ENCODE data around the gene AKT1. TPM values are rescaled to one million over a fixed set of nuclear protein-coding genes. Genes with fewer than 3 reads are reported as not detected.
"Not testable (repeated sequence)": the region's sequence is repeated elsewhere in the genome, so short reads cannot be mapped to it uniquely, and the experiment has no call there.

AKT1 gene
- total RNA-seq, 4 donors from 2014 or later: 44.4 to 70.4 (median 57.0) TPM

DNA sequence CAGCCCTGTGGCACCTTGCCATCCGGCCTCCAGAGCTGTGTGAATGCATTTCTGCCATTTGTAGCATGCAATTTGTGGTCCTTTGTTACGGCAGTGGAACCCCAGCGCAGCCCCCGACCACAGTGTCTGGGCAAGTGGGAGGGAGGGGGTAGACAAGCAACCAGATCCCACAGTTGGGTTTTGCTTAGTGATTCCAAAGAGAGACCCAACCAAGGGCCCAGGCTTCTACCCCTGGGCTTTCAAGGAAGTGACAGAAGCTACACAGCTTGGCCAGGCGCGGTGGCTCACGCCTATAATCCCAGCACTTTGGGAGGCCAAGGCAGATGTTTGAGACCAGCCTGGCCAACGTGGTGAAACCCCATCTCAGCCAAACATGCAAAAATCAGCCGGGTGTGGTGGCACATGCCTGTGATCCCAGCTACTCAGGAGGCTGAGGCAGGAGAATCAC, 23.2 kb upstream of the AKT1 start:
- no peak for TF ChIP-seq POLR2A (IDR thresholded peaks at IDR 0.05)
- TF ChIP-seq, protein P1, sequence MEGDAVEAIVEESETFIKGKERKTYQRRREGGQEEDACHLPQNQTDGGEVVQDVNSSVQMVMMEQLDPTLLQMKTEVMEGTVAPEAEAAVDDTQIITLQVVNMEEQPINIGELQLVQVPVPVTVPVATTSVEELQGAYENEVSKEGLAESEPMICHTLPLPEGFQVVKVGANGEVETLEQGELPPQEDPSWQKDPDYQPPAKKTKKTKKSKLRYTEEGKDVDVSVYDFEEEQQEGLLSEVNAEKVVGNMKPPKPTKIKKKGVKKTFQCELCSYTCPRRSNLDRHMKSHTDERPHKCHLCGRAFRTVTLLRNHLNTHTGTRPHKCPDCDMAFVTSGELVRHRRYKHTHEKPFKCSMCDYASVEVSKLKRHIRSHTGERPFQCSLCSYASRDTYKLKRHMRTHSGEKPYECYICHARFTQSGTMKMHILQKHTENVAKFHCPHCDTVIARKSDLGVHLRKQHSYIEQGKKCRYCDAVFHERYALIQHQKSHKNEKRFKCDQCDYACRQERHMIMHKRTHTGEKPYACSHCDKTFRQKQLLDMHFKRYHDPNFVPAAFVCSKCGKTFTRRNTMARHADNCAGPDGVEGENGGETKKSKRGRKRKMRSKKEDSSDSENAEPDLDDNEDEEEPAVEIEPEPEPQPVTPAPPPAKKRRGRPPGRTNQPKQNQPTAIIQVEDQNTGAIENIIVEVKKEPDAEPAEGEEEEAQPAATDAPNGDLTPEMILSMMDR (IDR thresholded peaks at IDR 0.05 in 4 of 5, conservative IDR thresholded peaks at IDR 0.05 in 1 of 5): no peak
- peaks cover 27 to 28% of the 10 kb centered on the region in 2 donors for H3K4me1 ChIP-seq
- in situ Hi-C loops (cut with MboI; ENCODE audit: low sequenced_read_pairs in 4 of 4) (no loop called here), intact Hi-C loops (cut with DNase I; ENCODE audit: low total_unique reads) (no loop called here)
- ATAC-seq (no peak), DNase-seq (no peak)
- no peaks in the 10 kb centered on the region for H3K27me3 ChIP-seq
- no peak overlapping the region for H3K4me3 ChIP-seq
- H3K36me3 ChIP-seq: no peaks in the 10 kb centered on the region
- H3K27ac ChIP-seq: no peak overlapping the region
- no peaks in the 10 kb centered on the region for H3K9me3 ChIP-seq

DNA sequence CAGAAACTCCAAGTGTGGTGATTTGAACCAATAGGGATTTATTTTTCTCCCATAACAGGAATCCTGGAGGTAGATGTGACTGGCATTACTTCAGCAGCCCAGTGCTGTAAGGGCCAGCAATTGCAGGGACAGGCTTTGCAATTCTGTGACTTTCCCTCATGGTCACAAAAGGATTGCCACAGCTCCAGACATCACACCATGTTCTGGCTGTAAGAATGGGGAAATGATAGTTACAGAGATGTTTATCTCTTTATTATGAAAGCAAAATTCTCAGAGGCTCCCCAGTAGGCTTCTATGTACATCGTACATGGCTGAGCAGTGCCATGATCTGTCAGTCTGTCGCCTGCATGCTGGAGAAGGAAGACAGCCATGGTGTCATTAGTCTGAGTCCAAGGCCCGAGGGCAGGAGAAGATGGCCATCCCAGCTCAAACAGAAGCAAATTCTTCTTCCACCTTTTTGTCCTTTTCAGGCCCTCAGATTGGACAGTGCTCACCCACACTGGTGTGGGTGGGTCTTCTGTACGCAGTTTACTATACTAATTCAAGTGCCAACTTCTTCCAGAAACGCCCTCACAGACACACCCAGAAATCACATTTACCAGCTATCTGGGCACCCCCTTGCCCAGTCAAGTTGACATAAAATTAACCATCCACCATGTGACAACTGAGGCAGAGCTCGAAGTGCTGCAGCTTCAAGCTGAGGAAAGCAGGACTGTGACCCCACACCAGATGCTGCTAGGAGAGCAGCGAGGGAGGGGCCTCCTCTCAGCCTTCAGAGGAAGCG, 22.6 kb upstream of the AKT1 start:
- in situ Hi-C loops (cut with MboI; ENCODE audit: low sequenced_read_pairs in 4 of 4): no loop called here
- Histone ChIP-seq H3K27me3 (no peaks in the 10 kb centered on the region), H3K36me3 (no peaks in the 10 kb centered on the region), H3K9me3 (no peaks in the 10 kb centered on the region), H3K4me1 (peaks cover 32 to 33% of the 10 kb centered on the region in 2 donors), H3K27ac (no peak overlapping the region), H3K4me3 (no peak overlapping the region)
- TF ChIP-seq, protein P1 (IDR thresholded peaks at IDR 0.05 in 4 of 5, conservative IDR thresholded peaks at IDR 0.05 in 1 of 5): no peak
- no peak for TF ChIP-seq POLR2A (IDR thresholded peaks at IDR 0.05)
- ATAC-seq: no peak
- no peak for DNase-seq
- intact Hi-C loops (cut with DNase I; ENCODE audit: low total_unique reads): no loop called here

DNA sequence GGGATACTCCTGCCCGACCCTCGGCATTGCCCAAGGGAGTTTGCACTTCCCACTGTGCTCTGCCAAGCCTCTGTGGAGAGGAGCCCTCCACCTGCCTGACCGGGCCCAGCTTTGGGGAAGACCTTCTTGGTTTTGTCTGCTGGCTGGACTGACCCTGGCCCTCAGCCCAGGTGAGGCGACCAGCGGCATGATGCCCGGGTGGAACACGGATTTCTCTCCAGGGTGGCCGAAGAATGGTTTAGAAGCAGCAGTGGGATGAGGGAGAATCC, 21.0 kb upstream of the AKT1 start:
- DNase-seq (no peak), ATAC-seq (peak in 1 of 2 donors; percentile 6)
- Histone ChIP-seq H3K9me3 (no peaks in the 10 kb centered on the region), H3K4me1 (peaks cover 32 to 33% of the 10 kb centered on the region in 2 donors), H3K27me3 (no peaks in the 10 kb centered on the region), H3K36me3 (no peaks in the 10 kb centered on the region), H3K4me3 (peak overlapping the region; percentile 91 to 99 (median 94)), H3K27ac (peak overlapping the region; percentile 97 to 99 (median 98))
- in situ Hi-C loops (cut with MboI; ENCODE audit: low sequenced_read_pairs in 4 of 4): no loop called here
- TF ChIP-seq, protein P1 (IDR thresholded peaks at IDR 0.05 in 4 of 5, conservative IDR thresholded peaks at IDR 0.05 in 1 of 5): no peak
- no peak for TF ChIP-seq POLR2A (IDR thresholded peaks at IDR 0.05)
- intact Hi-C loops (cut with DNase I; ENCODE audit: low total_unique reads): no loop called here

DNA sequence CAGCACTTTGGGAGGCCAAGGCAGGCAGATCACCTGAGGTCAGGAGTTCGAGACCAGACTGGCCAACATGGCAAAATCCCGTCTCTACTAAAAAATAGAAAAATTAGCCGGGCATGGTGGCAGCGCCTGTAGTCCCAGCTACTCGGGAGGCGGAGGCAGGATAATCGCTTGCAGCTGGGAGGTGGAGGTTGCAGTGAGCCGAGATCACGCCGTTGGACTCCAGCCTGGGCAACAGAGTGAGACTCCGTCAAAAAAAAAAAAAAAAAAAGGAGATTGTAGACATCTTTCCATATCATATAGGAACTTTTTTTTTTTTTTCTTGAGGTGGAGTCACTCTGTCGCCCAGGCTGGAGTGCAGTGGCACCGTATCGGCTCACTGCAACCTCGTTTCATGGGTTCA, 19.2 kb upstream of the AKT1 start:
- Histone ChIP-seq H3K4me1 (peaks cover 32 to 33% of the 10 kb centered on the region in 2 donors), H3K27ac (peak overlapping the region; percentile 97 to 99 (median 98)), H3K4me3 (peak overlapping the region; percentile 91 to 99 (median 94))
- H3K27me3 ChIP-seq; intact Hi-C loops (cut with DNase I; ENCODE audit: low total_unique reads); DNase-seq; ATAC-seq; in situ Hi-C loops (cut with MboI; ENCODE audit: low sequenced_read_pairs in 4 of 4); H3K9me3 ChIP-seq; H3K36me3 ChIP-seq: not testable (repeated sequence)

DNA sequence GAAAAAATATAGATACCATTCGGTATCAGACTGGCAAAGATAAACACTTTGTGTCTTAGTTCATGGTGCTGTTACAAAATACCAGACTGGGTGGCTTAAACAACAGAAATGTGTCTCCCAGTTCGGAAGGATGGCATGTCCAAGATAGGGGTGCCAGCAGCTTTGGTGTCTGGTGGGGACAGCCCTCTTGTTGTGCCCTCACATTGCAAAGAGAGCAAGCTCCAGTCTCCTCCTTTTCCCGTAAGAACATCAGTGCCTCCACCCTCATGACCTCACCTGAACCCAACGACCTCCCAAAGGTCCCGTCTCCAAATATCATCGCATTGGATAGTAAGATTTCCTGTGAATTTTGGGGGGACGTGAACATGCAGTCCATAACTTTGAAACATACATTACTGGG, 17.7 kb upstream of the AKT1 start:
- H3K4me1 ChIP-seq: peaks cover 32 to 33% of the 10 kb centered on the region in 2 donors
- ATAC-seq (no peak), DNase-seq (no peak)
- H3K27ac ChIP-seq: no peak overlapping the region
- TF ChIP-seq POLR2A (IDR thresholded peaks at IDR 0.05): no peak
- TF ChIP-seq, protein P1 (IDR thresholded peaks at IDR 0.05 in 4 of 5, conservative IDR thresholded peaks at IDR 0.05 in 1 of 5): no peak
- no peak overlapping the region for H3K4me3 ChIP-seq
- in situ Hi-C loops (cut with MboI; ENCODE audit: low sequenced_read_pairs in 4 of 4) (no loop called here), intact Hi-C loops (cut with DNase I; ENCODE audit: low total_unique reads) (no loop called here)
- H3K27me3 ChIP-seq: no peaks in the 10 kb centered on the region
- H3K36me3 ChIP-seq: no peaks in the 10 kb centered on the region
- no peaks in the 10 kb centered on the region for H3K9me3 ChIP-seq
